ENCODE measurements around the gene SEMA5A. TPM values are rescaled to one million over a fixed set of nuclear protein-coding genes. Genes with fewer than 3 reads are reported as not detected.

Gene SEMA5A
- total RNA-seq, 4 donors from 2014 or later: 2.6 to 36.5 (median 4.7) TPM

- no peak for TF ChIP-seq CTCF (IDR thresholded peaks at IDR 0.05; ENCODE audit: low read depth)
These were observed 372.4 kb downstream of the SEMA5A start for GRCh38 chr5:9173281-9174048.

GRCh38 chr5:9170026-9170425 is 375.8 kb downstream of the SEMA5A start:
- no peak for TF ChIP-seq CTCF (IDR thresholded peaks at IDR 0.05; ENCODE audit: low read depth)

GRCh38 chr5:9169557-9169902 is 376.3 kb downstream of the SEMA5A start:
- no peak for TF ChIP-seq CTCF (IDR thresholded peaks at IDR 0.05; ENCODE audit: low read depth)

- no peak for TF ChIP-seq CTCF (IDR thresholded peaks at IDR 0.05; ENCODE audit: low read depth)
These were observed 376.9 kb downstream of the SEMA5A start for GRCh38 chr5:9168791-9169556.

GRCh38 chr5:9166202-9167112 is 379.4 kb downstream of the SEMA5A start:
- no peak for TF ChIP-seq CTCF (IDR thresholded peaks at IDR 0.05; ENCODE audit: low read depth)

- TF ChIP-seq CTCF (IDR thresholded peaks at IDR 0.05; ENCODE audit: low read depth): no peak
These were observed 380.3 kb downstream of the SEMA5A start for GRCh38 chr5:9165546-9165945.
